GM19372 (cell line): Measurements from ENCODE around the gene MOBP.
"Not testable (repeated sequence)": the region's sequence is repeated elsewhere in the genome, so short reads cannot be mapped to it uniquely, and the experiment has no call there.

Source experiments
- ATAC-seq: cut with Tn5 transposase; IDR thresholded peaks from one replicate; pipeline ENCODE4 v1.9.1; 2021; ENCODE audit warnings: mild to moderate bottlenecking, low read depth, moderate library complexity; ENCODE audit not compliant: unreplicated experiment

MOBP gene

DNA sequence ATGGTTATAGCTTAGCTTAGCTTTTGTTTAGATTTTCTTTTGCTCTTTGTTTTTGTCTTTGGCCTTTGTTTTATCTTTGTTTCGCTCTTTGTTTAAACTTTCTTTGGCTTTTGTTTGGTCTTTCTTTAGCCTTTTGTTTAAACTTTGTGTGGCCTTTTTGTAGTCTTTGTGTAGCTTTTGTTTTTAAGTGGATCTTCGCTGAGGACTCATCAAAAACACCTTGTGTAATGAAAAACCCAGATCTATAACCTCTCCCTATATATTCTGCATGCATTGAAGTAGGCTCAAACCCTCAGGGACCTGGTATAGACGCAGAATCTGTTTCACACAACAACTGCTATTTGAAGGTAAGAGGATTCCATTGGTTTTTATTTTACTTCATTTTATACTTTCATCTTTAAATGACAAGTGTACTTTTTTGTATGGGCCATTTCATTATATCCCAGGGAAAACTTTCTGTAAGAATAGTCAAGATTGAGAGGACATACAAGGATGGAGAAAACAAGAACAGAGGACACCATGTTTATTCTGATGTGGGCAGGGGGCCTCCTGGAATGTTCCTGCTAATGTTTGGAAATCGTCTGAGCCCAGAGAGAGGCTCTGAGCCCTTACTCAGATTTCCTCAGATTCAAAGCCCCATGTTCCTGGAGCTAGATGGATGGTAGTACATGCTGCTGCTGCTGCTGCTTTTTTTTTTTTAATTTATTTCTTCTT lies at the start of gene MOBP:
Gene MOBP (plus strand): TSS at position 287 of the 714 bp plus-strand sequence. CDS start 34,390 bp downstream, outside the sequence.
- ATAC-seq = no peak

- ATAC-seq = not testable (repeated sequence)
Observed at GRCh38 chr3:39418556-39419225, 48.8 kb upstream of the MOBP start.

DNA sequence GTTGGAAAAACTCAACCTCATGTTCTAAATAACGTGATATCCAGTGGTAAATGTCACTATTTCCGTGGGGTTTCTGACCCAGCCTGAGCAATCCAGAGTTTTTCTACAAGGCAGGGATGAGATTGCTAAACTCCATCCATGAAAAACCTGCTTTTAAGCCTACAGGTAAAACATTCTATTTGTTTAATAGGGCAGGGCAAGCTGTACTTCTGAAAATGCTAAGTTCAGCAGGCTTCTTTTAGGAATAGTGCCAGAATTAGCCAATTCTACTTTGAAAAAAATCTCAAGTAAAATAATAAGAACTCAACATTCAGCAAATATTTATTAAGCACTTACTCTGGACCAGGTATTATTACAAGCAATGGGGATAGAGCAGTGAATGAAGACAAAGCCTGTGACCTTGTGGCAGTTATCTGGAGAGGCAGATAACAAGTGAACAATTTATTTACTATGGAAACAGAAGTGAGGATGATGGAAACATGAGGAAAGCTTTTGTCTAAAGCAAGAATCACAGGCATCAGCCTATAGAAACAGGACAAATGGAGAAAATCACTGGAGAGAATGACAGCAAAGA lies 47.7 kb upstream of the MOBP start:
- no peak for ATAC-seq

DNA sequence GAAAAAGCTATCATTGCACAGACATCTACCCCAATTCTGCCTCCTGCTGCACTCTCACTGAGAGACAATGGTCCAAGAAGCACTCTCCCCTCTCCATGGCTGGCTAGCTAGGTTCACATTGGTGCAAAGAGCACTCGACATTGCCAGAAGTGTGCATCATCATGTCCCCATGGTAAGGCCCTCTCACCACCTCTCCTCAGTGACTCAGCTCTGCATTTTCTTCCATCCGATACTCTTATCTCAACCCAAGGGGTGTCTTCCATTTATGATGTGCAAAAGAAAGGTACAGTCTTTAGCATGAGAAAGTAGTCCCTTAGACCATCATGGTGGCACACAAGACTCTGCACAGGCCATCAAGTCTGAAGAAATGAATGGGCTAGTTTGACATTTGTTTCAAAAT lies 46.9 kb upstream of the MOBP start:
- ATAC-seq = no peak

GRCh38 chr3:39423436-39423970 lies 44.0 kb upstream of the MOBP start:
- ATAC-seq = no peak

GRCh38 chr3:39426312-39426711 lies 41.2 kb upstream of the MOBP start:
- no peak for ATAC-seq

DNA sequence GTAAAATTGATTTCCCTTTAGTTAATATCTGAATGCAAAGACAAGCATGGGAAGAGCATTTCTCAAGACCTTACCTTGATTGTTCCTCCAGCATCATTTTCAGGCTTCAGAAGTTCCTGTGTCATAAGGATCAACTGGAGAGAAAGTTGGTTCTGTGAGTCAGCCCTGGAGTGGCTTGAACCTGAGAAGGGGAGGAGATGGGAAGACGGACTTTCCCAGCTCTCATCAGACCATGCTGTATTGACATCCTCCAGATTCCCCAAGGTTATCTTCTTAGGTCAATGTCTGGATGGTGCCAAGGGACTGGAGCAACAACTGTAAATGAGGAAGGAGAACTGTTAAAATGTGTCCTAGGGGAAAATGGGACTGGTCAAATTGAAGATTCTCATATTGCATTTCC lies 40.0 kb upstream of the MOBP start:
- no peak for ATAC-seq

GRCh38 chr3:39428745-39429201 lies 38.7 kb upstream of the MOBP start:
- ATAC-seq = no peak

- ATAC-seq = no peak
Observed at GRCh38 chr3:39429466-39429865, 38.0 kb upstream of the MOBP start.

GRCh38 chr3:39432342-39432741 lies 35.1 kb upstream of the MOBP start:
- no peak for ATAC-seq

DNA sequence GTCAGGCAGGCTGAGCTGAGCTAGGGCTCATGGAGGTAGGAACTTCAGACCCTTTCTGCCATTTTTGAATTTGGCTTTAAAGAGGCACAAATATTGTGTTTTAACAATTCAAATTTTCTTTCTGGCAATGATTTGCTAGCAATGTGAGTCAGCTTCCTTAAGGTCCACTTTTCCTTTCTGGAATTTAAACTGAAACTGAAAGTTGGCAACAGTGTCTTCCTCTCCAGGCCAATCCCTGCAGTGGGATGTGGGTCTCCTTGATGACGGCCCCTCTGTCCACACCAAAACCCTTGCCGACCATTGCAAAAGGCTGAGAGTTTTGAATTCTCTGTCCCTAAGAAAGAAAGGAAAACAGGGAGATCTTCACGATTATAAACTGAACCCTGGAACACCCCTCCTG lies 33.8 kb upstream of the MOBP start:
- ATAC-seq = no peak

- ATAC-seq = no peak
Observed at GRCh38 chr3:39434574-39434973, 32.9 kb upstream of the MOBP start.

- ATAC-seq = no peak
Observed at GRCh38 chr3:39435006-39435748, 32.3 kb upstream of the MOBP start.

DNA sequence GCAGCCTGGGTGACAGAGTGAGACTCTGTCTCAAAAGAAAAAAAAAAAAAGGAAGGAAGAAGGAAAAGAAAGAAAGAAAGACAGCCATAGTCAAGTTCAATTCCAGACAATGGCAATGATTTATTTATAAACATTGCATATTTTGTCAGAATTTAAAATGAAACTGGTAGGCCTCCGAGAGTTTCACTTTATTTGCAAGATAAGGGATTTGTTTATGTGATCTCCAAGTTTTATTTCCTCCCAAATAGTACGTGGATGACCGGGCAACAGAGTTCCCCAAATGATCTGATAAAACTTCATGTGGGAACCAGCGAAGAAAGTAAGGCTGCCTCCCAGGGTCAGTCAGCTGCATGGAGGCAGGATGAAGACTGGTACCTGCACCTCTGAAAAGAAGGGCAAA lies 28.6 kb upstream of the MOBP start:
- no peak for ATAC-seq

GRCh38 chr3:39440316-39440715 lies 27.2 kb upstream of the MOBP start:
- no peak for ATAC-seq

- ATAC-seq = no peak
Observed at GRCh38 chr3:39443530-39443929, 23.9 kb upstream of the MOBP start.

GRCh38 chr3:39445927-39446326 lies 21.6 kb upstream of the MOBP start:
- ATAC-seq = no peak

- no peak for ATAC-seq
Observed at GRCh38 chr3:39446444-39446843, 21.0 kb upstream of the MOBP start.

DNA sequence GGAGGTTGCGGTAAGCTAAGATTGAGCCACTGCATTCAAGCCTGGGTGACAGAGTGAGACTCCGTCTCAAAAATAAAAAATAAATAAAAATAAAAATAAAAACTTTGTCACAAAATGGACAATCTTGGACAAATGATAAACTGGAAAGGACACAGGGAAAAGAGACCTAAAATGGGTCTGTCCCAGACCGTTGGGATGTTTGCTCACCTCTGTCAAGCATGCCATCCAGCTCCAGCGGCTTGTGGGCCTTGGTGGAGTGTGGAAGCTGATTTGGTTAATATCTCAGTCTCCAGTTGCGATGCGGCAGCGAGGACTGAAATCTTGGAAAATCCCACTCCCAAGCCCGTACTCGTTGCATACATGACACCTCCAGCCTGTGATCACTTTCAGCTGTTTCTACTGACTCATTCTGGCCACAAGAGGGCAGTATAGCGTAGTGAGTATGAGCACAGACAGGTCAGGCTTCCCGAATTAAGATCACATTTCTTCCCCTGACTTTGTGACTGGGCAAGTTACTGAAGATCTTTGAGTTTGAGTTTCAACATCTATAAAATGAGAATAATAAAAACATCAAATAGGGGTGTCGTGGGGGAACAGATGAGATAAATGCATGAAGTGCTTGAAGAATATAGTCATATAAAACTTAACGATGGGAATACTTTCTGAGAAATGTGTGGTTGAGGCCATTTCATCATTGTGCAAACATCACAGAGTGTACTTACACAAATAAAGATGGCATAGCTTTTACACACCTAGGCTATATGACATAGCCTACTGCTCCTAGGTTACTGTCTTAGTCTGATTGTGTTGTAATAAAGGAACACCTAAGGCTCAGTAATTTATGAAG lies 19.6 kb upstream of the MOBP start:
- peak; percentile 88 for ATAC-seq
